NCI-H69 (cell line): ENCODE results near the gene CCSER1.
"Not testable (repeated sequence)": the region's sequence is repeated elsewhere in the genome, so short reads cannot be mapped to it uniquely, and the experiment has no call there.

ENCODE experiments used
- DNase-seq: peaks from one replicate; lab custom pipeline; 2025; lab: John Stamatoyannopoulos, UW

CCSER1 gene

GRCh38 chr4:91064157-91064853, 937.1 kb downstream of the CCSER1 start:
- peak; percentile 98 for DNase-seq

GRCh38 chr4:91065117-91065516, 937.9 kb downstream of the CCSER1 start:
- no peak for DNase-seq

GRCh38 chr4:91070736-91071135, 943.5 kb downstream of the CCSER1 start:
- DNase-seq, result no peak

- no peak for DNase-seq
These were observed 949.0 kb downstream of the CCSER1 start for GRCh38 chr4:91076147-91076546.

DNA sequence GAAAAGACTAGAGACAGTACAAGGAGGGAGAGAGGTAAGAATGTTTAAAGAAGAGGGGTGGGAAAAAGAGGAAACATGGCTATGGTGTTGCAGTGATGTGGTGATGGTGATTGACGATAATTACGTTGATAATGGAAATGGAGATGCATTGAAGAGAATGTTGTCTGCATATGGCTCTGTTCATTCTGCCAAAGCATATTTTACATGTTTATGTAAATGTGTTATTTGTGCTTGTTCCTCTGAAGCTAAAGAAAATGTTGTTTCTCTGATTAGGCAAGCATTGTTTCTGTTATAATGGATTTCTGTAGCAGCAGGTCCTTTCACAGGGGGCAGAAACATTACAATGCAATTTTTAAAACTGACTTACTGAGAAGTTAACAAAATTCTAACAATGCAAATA, 958.8 kb downstream of the CCSER1 start:
- no peak for DNase-seq

- DNase-seq, result no peak
These were observed 960.5 kb downstream of the CCSER1 start for GRCh38 chr4:91087743-91088142.

DNA sequence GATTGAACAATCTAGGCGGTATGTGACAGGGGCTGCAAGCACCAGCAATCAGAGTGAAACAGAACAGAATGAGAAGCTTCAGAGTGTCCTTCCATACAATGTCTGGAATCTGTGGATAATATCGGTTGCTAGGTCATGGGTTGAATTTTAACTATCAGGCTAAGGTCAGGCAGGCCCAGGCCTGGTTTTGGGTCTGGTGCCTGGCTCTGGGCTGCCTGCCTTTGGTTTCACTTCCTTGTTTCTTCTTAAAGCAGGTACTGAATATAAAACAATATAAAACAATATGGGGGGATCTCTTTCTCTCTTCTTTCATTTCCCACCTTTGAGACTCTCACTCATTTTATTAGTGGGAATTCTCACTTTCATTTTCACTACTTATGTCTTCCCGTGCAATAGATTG, 962.0 kb downstream of the CCSER1 start:
- no peak for DNase-seq

DNA sequence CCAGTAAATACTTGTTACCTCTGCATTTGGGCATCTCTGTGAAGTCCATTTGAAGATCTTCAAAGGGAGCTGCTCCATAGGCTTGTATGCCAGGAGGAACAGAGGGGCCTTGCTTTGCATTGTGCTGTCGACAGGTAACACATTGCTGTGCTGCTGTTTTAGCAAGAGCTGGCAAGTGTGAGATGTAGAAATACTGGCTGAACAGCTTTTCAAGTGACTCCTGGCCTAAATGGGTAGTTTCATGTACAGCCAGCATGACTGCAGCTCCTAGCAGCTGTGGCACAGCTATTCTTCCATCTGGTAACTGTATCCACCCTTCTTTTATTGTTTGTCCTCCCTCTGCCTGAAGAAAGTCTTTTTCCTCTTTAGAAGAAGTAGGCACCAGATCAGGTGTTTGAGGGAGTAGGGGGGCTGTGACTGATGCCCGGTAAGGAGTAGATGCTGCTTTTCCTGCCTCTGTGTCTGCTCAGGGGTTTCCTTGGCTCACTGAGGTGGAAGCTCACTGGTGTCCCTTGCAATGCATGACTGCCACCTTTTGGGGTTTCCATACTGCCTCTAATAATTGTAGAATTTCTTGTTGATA, 965.3 kb downstream of the CCSER1 start:
- DNase-seq, result peak; percentile 44

- DNase-seq, result not testable (repeated sequence)
These were observed 967.0 kb downstream of the CCSER1 start for GRCh38 chr4:91094220-91094619.

DNA sequence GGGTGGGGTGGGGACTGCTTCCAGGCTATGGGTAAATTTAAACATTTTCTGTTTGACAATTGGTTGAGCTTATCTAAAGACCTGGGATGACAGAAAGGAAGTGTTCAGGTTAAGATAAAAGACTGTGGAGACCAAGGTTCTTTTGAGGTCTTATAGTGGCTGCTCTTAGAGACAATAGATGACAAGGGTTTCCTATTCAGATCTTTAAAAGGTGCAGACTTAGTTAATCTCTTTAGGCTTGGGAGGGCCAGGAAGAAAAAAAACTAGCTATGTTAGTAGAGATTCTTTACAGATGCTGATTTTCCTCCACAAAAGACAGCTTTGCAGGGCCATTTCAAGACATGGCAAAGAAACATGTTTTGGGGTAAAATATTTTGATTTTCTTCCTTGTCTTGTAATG, 972.5 kb downstream of the CCSER1 start:
- no peak for DNase-seq

DNA sequence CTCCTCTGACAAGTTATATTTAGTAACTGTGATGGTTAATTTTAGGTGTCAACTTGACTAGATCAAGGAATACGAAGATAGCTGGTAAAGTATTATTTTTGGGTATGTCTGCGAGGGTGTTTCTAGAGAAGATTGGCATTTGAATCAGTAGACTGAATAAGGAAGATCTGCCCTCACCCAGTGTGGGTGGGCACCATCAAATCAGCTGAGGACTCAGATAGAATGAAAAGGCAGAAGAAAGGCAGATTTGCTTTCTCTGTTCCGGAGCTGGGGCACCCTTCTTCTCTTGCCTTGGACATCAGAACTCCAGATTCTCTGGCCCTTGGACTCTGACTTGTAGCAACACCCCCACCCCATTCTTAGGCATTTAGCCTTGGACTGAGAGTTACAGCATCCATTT, 981.6 kb downstream of the CCSER1 start:
- DNase-seq, result no peak

GRCh38 chr4:91111556-91111955, 984.4 kb downstream of the CCSER1 start:
- no peak for DNase-seq

DNA sequence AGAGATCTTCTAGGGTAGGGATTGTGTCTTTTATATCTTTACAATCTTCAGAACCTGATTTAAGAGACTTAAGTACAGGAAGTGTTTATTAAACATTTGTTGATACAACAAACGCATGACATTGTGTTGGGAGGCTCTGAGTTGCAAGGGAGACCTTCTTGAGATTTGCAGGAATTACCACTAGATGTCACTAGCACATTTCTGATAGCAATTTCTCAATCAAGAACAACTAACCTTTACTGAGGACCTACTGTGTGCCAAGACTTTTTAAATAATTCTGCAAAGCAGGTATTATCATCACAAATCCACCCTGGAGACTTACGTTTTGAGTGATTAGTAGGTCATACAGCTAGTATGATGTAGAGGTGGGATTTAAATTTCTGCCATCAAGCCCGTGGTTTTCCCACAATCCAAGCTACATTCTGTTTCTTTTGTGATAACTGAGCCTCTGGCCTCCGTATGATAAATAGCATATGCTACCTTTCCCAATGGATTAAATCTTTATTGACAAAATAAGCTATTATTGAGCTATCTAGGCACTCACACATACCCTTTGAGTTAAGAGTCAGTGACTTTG, 986.0 kb downstream of the CCSER1 start:
- DNase-seq, result peak; percentile 46

GRCh38 chr4:91114386-91114785, 987.2 kb downstream of the CCSER1 start:
- peak; percentile 14 for DNase-seq

GRCh38 chr4:91116861-91117260, 989.7 kb downstream of the CCSER1 start:
- DNase-seq, result peak; percentile 31

DNA sequence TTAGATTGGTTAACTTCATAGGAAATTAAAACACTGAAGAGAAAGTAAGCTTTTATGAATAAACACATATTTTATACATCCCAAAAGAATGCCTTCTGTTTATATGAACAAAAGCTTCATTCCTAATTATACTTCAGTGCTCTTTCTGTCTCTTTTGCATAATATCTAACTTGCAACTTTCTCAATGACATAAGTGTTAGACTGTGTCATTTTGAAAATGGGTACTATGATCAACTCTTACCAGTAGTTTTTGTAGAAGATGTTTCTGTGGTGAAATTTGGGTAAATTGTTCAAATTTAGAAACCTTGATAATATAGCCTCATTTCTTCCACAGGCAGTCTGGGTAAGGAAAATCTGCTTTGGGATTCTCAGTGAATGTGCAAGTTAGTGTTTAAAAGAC, 991.4 kb downstream of the CCSER1 start:
- DNase-seq, result no peak

GRCh38 chr4:91123742-91124141, 996.5 kb downstream of the CCSER1 start:
- no peak for DNase-seq

- DNase-seq, result peak; percentile 23
These were observed 1000.0 kb downstream of the CCSER1 start for GRCh38 chr4:91127192-91127591.

GRCh38 chr4:91127831-91128230, 1000.6 kb downstream of the CCSER1 start:
- DNase-seq, result no peak

- no peak for DNase-seq
These were observed 1001.3 kb downstream of the CCSER1 start for GRCh38 chr4:91128519-91128918.

- DNase-seq, result peak; percentile 72
These were observed 1019.9 kb downstream of the CCSER1 start for GRCh38 chr4:91147067-91147466.

- not testable (repeated sequence) for DNase-seq
These were observed 1026.8 kb downstream of the CCSER1 start for GRCh38 chr4:91154041-91154440.

GRCh38 chr4:91167864-91168653, 1040.9 kb downstream of the CCSER1 start:
- not testable (repeated sequence) for DNase-seq
